Effector memory CD4-positive, alpha-beta T cell (primary cell): ENCODE data around the gene UGT2A3.
"Not testable (repeated sequence)": the region's sequence is repeated elsewhere in the genome, so short reads cannot be mapped to it uniquely, and the experiment has no call there.

Experiments used
- DNase-seq, 3 donors: peaks; one replicate each; pipeline ENCODE4 v3.0.0-alpha.2; 2020
- H3K27ac ChIP-seq: 2 replicates; pipeline ENCODE4 v1.7.0; 2013; ENCODE audit warnings: mild to moderate bottlenecking, low read length, moderate library complexity; ENCODE audit not compliant: insufficient read depth, poor library complexity, severe bottlenecking
- H3K27me3 ChIP-seq: replicated peaks from 2 replicates; pipeline ENCODE4 v1.7.0; 2013; ENCODE audit warnings: mild to moderate bottlenecking, low read length; ENCODE audit not compliant: insufficient read depth, control insufficient read depth, poor library complexity, severe bottlenecking
- H3K36me3 ChIP-seq: 2 replicates; pipeline ENCODE4 v1.7.0; 2013; ENCODE audit warnings: mild to moderate bottlenecking, low read length, moderate library complexity; ENCODE audit not compliant: control insufficient read depth, insufficient read depth
- H3K4me1 ChIP-seq: 2 replicates; pipeline ENCODE4 v1.7.0; 2013; ENCODE audit warnings: low read length, mild to moderate bottlenecking; ENCODE audit not compliant: control insufficient read depth, insufficient read depth, poor library complexity, severe bottlenecking
- H3K4me3 ChIP-seq: 2 replicates; pipeline ENCODE4 v1.7.0; 2013; ENCODE audit warnings: low read length, low read depth, mild to moderate bottlenecking; ENCODE audit not compliant: insufficient read depth, poor library complexity, severe bottlenecking
- H3K9me3 ChIP-seq: 2 replicates; pipeline ENCODE4 v1.7.0; 2013; ENCODE audit warnings: mild to moderate bottlenecking, low read length, moderate library complexity; ENCODE audit not compliant: control insufficient read depth

The UGT2A3 gene

GRCh38 chr4:68954126-68954525 lies 2.5 kb upstream of the UGT2A3 start:
- Histone ChIP-seq H3K36me3 (no peaks in the 10 kb centered on the region), H3K4me1 (no peaks in the 10 kb centered on the region), H3K27ac (no peak overlapping the region)

GRCh38 chr4:68953056-68953596 lies 1.5 kb upstream of the UGT2A3 start:
- Histone ChIP-seq H3K36me3 (no peaks in the 10 kb centered on the region), H3K4me3 (no peak overlapping the region), H3K9me3 (no peaks in the 10 kb centered on the region), H3K4me1 (no peaks in the 10 kb centered on the region), H3K27ac (no peak overlapping the region), H3K27me3 (no peaks in the 10 kb centered on the region)
- DNase-seq = no peak

More at GRCh38 chr4:68954126-68954525, 2.5 kb upstream of the UGT2A3 start:
- Histone ChIP-seq H3K27me3 (no peaks in the 10 kb centered on the region), H3K9me3 (no peaks in the 10 kb centered on the region), H3K4me3 (no peak overlapping the region)
- no peak for DNase-seq

- Histone ChIP-seq H3K36me3 (no peaks in the 10 kb centered on the region), H3K27me3 (no peaks in the 10 kb centered on the region), H3K4me3 (no peak overlapping the region), H3K27ac (no peak overlapping the region), H3K9me3 (no peaks in the 10 kb centered on the region), H3K4me1 (no peaks in the 10 kb centered on the region)
- no peak for DNase-seq
Measured at GRCh38 chr4:68951806-68952585, 392 bp upstream of the UGT2A3 start.

GRCh38 chr4:68950033-68950432 lies 1.6 kb downstream of the UGT2A3 start:
- H3K27me3 ChIP-seq = no peaks in the 10 kb centered on the region
- DNase-seq = no peak
- no peak overlapping the region for H3K27ac ChIP-seq
- no peaks in the 10 kb centered on the region for H3K36me3 ChIP-seq
- H3K4me1 ChIP-seq = no peaks in the 10 kb centered on the region
- H3K4me3 ChIP-seq = no peak overlapping the region
- H3K9me3 ChIP-seq = no peaks in the 10 kb centered on the region

GRCh38 chr4:68948985-68949384 lies 2.6 kb downstream of the UGT2A3 start:
- no peak overlapping the region for H3K27ac ChIP-seq
- no peaks in the 10 kb centered on the region for H3K27me3 ChIP-seq
- no peaks in the 10 kb centered on the region for H3K4me1 ChIP-seq
- H3K9me3 ChIP-seq = no peaks in the 10 kb centered on the region
- no peaks in the 10 kb centered on the region for H3K36me3 ChIP-seq
- H3K4me3 ChIP-seq = no peak overlapping the region
- no peak for DNase-seq

GRCh38 chr4:68948044-68948743 lies 3.4 kb downstream of the UGT2A3 start:
- Histone ChIP-seq H3K27ac (no peak overlapping the region), H3K9me3 (no peaks in the 10 kb centered on the region), H3K27me3 (no peaks in the 10 kb centered on the region), H3K4me1 (no peaks in the 10 kb centered on the region), H3K36me3 (no peaks in the 10 kb centered on the region), H3K4me3 (no peak overlapping the region)
- DNase-seq = no peak

- no peaks in the 10 kb centered on the region for H3K36me3 ChIP-seq
- no peak overlapping the region for H3K27ac ChIP-seq
- H3K9me3 ChIP-seq = no peaks in the 10 kb centered on the region
- no peaks in the 10 kb centered on the region for H3K27me3 ChIP-seq
- no peak for DNase-seq
- H3K4me3 ChIP-seq = no peak overlapping the region
- no peaks in the 10 kb centered on the region for H3K4me1 ChIP-seq
Measured at GRCh38 chr4:68929076-68929737, 22.4 kb downstream of the UGT2A3 start.

GRCh38 chr4:68927165-68927564 lies 24.4 kb downstream of the UGT2A3 start:
- H3K36me3 ChIP-seq = no peaks in the 10 kb centered on the region
- H3K27ac ChIP-seq = no peak overlapping the region
- H3K4me3 ChIP-seq = no peak overlapping the region
- H3K4me1 ChIP-seq = no peaks in the 10 kb centered on the region
- no peak for DNase-seq
- H3K27me3 ChIP-seq = no peaks in the 10 kb centered on the region
- H3K9me3 ChIP-seq = no peaks in the 10 kb centered on the region

GRCh38 chr4:68922202-68922601 lies 29.4 kb downstream of the UGT2A3 start:
- not testable (repeated sequence) for DNase-seq, H3K9me3 ChIP-seq, H3K4me1 ChIP-seq, H3K27ac ChIP-seq, H3K4me3 ChIP-seq, H3K36me3 ChIP-seq, H3K27me3 ChIP-seq

GRCh38 chr4:68921051-68921450 lies 30.6 kb downstream of the UGT2A3 start:
- Histone ChIP-seq H3K27me3 (no peaks in the 10 kb centered on the region), H3K4me3 (no peak overlapping the region), H3K9me3 (no peaks in the 10 kb centered on the region), H3K36me3 (no peaks in the 10 kb centered on the region), H3K27ac (no peak overlapping the region), H3K4me1 (no peaks in the 10 kb centered on the region)
- no peak for DNase-seq
